Esophagus squamous epithelium (tissue), 4 donors: ENCODE data around the gene PKN2.

Experiments
- CTCF ChIP-seq, 6 experiments: fragments of 450-650 bp in 4 of 6; fragments of 200-600 bp in 2 of 6; sonication (generic) in 2 of 6; IDR thresholded peaks; one replicate each; pipeline ENCODE4 v1.5.1; 2016 to 2019; ENCODE audit warnings: antibody characterized with exemption in 6 of 6, mild to moderate bottlenecking in 4 of 6, moderate library complexity in 4 of 6
- POLR2A ChIP-seq, 4 donors: fragments of 450-650 bp; IDR thresholded peaks; one replicate each; pipeline ENCODE4 v1.6.1; 2017; ENCODE audit warnings: antibody characterized with exemption in 4 of 4, mild to moderate bottlenecking in 4 of 4, moderate library complexity in 3 of 4

GRCh38 chr1:88661188-88661587 is 22.9 kb upstream of the PKN2 start:
- TF ChIP-seq CTCF (IDR thresholded peaks at IDR 0.05) = no peak
- TF ChIP-seq POLR2A (IDR thresholded peaks at IDR 0.05) = no peak
